NT2/D1 (cell line): ENCODE results near the gene ACLY.
"Not testable (repeated sequence)": the region's sequence is repeated elsewhere in the genome, so short reads cannot be mapped to it uniquely, and the experiment has no call there.

Experiments used
- DNase-seq: peaks from one replicate; pipeline ENCODE4 v3.0.0-alpha.2; 2011; ENCODE audit warnings: low read depth, low spot score
- H3K27me3 ChIP-seq: 2 replicates; pipeline ENCODE4 v1.6.0; 2011; ENCODE audit warnings: mild to moderate bottlenecking; ENCODE audit not compliant: insufficient read length, insufficient read depth
- H3K36me3 ChIP-seq: 2 replicates; pipeline ENCODE4 v1.6.1; 2011; ENCODE audit warnings: mild to moderate bottlenecking, low read length, mixed read lengths; ENCODE audit not compliant: insufficient read depth, insufficient read length
- H3K4me1 ChIP-seq: 2 replicates; pipeline ENCODE4 v1.5.1; 2011; ENCODE audit not compliant: insufficient read depth, insufficient read length
- H3K4me3 ChIP-seq: 2 replicates; pipeline ENCODE4 v1.5.1; 2011; ENCODE audit warnings: low read depth; ENCODE audit not compliant: insufficient read length
- H3K9ac ChIP-seq: 2 replicates; pipeline ENCODE4 v1.6.0; 2011; ENCODE audit warnings: low read depth; ENCODE audit not compliant: insufficient read length
- H3K9me3 ChIP-seq: 2 replicates; pipeline ENCODE4 v1.5.1; 2011; ENCODE audit warnings: mild to moderate bottlenecking, low read length; ENCODE audit not compliant: insufficient read depth
- SUZ12 ChIP-seq: IDR thresholded peaks from 2 replicates; pipeline ENCODE4 v1.6.1; 2011; ENCODE audit not compliant: insufficient read length, insufficient read depth; ENCODE audit errors: extremely low read depth
- YY1 ChIP-seq: IDR thresholded peaks from 2 replicates; pipeline ENCODE4 v1.6.1; 2011; ENCODE audit not compliant: insufficient read length, insufficient read depth
- ZNF274 ChIP-seq: IDR thresholded peaks from 2 replicates; pipeline ENCODE4 v1.6.1; 2011; ENCODE audit warnings: mild to moderate bottlenecking, low read depth, low read length

The ACLY gene

DNA sequence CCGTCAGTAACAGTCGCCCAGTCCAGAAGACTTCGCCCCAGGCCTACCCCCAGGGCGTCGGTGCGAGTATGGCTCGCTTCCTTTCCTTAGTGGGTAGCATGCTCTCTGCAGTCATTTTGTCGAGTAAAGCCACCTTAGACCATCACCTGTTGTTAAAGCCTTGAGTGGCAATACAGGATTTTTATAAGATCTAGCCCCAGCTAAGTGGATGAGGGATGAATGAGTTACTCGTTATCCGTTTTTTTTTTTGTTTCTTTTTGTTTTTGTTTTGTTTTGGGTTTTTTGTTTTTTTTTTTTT is 53.2 kb downstream of the ACLY start:
- TF ChIP-seq SUZ12 (no peak), ZNF274 (no peak), YY1 (no peak)
- DNase-seq: no peak

GRCh38 chr17:41864836-41865595 is 53.7 kb downstream of the ACLY start, which contains the start of gene KLHL11:
Gene KLHL11, minus strand, starts transcription at chr17:41865423. Its CDS starts 53 bp downstream, at chr17:41865370.
- H3K36me3 ChIP-seq: peaks cover 38% of the 10 kb centered on the region
- H3K9me3 ChIP-seq: no peaks in the 10 kb centered on the region
- TF ChIP-seq SUZ12 (no peak), YY1 (peak; percentile 81)
- H3K4me1 ChIP-seq: peaks cover 8% of the 10 kb centered on the region
- H3K27me3 ChIP-seq: no peaks in the 10 kb centered on the region
- peak within 1 kb of the TSS; percentile 99 for H3K9ac ChIP-seq
- peak within 1 kb of the TSS; percentile 98 for H3K4me3 ChIP-seq
- DNase-seq: peak; percentile 80

More for the DNA sequence above, 53.2 kb downstream of the ACLY start:
- Histone ChIP-seq H3K9ac (no peak overlapping the region), H3K27me3 (no peaks in the 10 kb centered on the region), H3K4me1 (peaks cover 8% of the 10 kb centered on the region), H3K9me3 (no peaks in the 10 kb centered on the region), H3K36me3 (peaks cover 43% of the 10 kb centered on the region), H3K4me3 (no peak overlapping the region)

DNA sequence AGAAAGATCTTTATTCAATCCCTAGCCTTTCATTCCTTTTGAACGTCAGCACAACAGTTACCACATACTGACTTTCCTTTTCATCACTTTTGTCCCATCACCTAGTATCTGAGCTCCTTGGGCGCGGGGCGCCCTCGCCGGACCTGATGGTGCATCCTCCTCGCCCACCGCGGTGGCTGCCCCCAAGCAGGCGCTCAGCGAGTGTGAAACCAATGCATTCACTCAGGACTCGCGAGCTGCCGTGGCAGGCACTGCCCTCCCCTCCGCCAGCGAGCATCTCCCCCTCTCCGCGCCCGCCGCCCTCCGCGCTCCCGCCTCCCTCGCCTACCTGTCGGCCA is 54.3 kb downstream of the ACLY start:
- peak overlapping the region; percentile 98 for H3K4me3 ChIP-seq
- DNase-seq: no peak
- H3K9ac ChIP-seq: peak overlapping the region; percentile 99
- TF ChIP-seq ZNF274 (no peak), YY1 (no peak), SUZ12 (no peak)
- no peaks in the 10 kb centered on the region for H3K9me3 ChIP-seq
- peaks cover 8% of the 10 kb centered on the region for H3K4me1 ChIP-seq
- peaks cover 32% of the 10 kb centered on the region for H3K36me3 ChIP-seq
- no peaks in the 10 kb centered on the region for H3K27me3 ChIP-seq

DNA sequence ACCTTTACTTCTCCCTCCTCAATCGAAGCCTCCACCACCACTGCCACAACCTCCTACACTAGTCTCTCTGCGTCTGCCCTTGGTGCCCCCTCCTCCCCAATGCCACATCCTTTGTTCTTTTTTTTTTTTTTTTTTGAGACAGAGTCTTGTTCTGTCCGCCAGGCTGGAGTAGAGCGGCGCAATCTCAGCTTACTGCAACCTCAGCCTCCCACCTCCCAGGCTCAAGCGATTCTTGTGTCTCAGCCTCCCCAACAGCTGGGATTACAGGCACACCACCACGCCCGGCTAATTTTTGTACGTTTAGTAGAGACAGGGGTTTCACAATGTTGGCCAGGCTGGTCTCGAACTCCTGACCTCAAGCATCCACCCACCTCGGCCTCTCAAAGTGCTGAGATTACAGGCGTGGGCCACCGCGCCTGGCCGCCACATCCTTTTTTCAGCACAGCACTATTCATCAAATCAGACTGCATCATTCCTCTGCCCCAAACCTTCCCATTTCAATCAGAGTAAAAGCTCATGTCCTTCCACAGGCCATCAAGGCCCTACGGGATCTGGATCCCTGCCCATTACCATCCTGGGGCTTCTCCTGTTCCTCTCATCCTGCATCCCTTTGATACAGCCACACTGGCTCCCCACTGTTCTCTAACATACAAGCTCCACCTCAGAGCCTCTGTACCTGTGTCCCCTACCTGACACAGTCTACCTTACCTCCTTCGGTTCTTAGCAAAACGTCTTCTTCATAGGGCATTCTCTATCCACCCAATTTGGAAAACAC is 55.5 kb downstream of the ACLY start:
- no peak for DNase-seq
- TF ChIP-seq SUZ12: no peak
- peak overlapping the region; percentile 99 for H3K9ac ChIP-seq
- H3K4me1 ChIP-seq: peaks cover 8% of the 10 kb centered on the region
- H3K9me3 ChIP-seq: no peaks in the 10 kb centered on the region
- peaks cover 21% of the 10 kb centered on the region for H3K36me3 ChIP-seq
- no peaks in the 10 kb centered on the region for H3K27me3 ChIP-seq
- H3K4me3 ChIP-seq: peak overlapping the region; percentile 98

GRCh38 chr17:41860254-41860931 is 58.4 kb downstream of the ACLY start:
- H3K9me3 ChIP-seq: no peaks in the 10 kb centered on the region
- no peak overlapping the region for H3K4me3 ChIP-seq
- H3K4me1 ChIP-seq: peaks cover 8% of the 10 kb centered on the region
- H3K27me3 ChIP-seq: no peaks in the 10 kb centered on the region
- DNase-seq: no peak
- H3K9ac ChIP-seq: no peak overlapping the region
- TF ChIP-seq ZNF274 (no peak), YY1 (no peak), SUZ12 (no peak)
- H3K36me3 ChIP-seq: peaks cover 6% of the 10 kb centered on the region

DNA sequence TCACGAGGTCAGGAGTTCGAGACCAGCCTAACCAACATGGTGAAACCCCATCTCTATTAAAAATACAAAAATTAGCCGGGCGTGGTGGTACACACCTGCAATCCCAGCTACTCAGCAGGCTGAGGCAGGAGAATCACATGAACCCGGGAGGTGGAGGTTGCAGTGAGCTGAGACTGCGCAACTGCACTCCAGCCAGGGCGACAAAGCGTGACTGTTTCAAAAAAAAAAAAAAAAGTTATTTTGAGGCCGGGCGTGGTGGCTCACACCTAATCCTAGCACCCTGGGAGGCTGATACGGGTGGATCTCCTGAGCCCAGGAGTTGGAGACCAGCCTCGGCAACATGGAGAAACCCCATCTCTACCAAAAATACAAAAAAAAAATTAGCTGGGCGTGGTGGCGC is 67.4 kb downstream of the ACLY start:
- not testable (repeated sequence) for H3K9ac ChIP-seq, H3K9me3 ChIP-seq, H3K4me1 ChIP-seq, H3K4me3 ChIP-seq, H3K27me3 ChIP-seq, DNase-seq
- H3K36me3 ChIP-seq: peaks cover 44% of the 10 kb centered on the region

- Histone ChIP-seq H3K9me3 (no peaks in the 10 kb centered on the region), H3K9ac (no peak overlapping the region), H3K4me3 (no peak overlapping the region), H3K36me3 (peaks cover 36% of the 10 kb centered on the region), H3K27me3 (no peaks in the 10 kb centered on the region), H3K4me1 (no peaks in the 10 kb centered on the region)
- TF ChIP-seq YY1 (no peak), ZNF274 (no peak), SUZ12 (no peak)
- no peak for DNase-seq
Measured at GRCh38 chr17:41849251-41849990, 69.3 kb downstream of the ACLY start.
